Upper lobe of left lung (tissue), 6 donors: ENCODE data around the gene DUSP16. TPM values are rescaled to one million over a fixed set of nuclear protein-coding genes. Genes with fewer than 3 reads are reported as not detected.

Source experiments
- ATAC-seq, 2 donors: fragments of 200-7000 bp; cut with Tn5 transposase; one replicate each; pipeline ENCODE4 v1.9.1; 2022; ENCODE audit warnings: mild to moderate bottlenecking in 2 of 2, moderate library complexity in 2 of 2; ENCODE audit not compliant: low FRiP score in 2 of 2
- DNase-seq, 2 donors: peaks; one replicate each; pipeline ENCODE4 v3.0.0-alpha.2; 2019 to 2020
- H3K27ac ChIP-seq, 4 donors: fragments of 200-600 bp; sonication (generic); one replicate each; pipeline ENCODE4 v1.5.1; 2016 to 2019
- H3K27me3 ChIP-seq, 4 donors: fragments of 200-600 bp; sonication (generic); one replicate each; pipeline ENCODE4 v1.5.1; 2017 to 2019
- H3K36me3 ChIP-seq, 4 donors: fragments of 200-600 bp; sonication (generic); one replicate each; pipeline ENCODE4 v1.5.1; 2016 to 2019
- H3K4me1 ChIP-seq, 4 donors: fragments of 200-600 bp; sonication (generic); one replicate each; pipeline ENCODE4 v1.5.1; 2018 to 2019
- H3K4me3 ChIP-seq, 4 donors: fragments of 200-600 bp; sonication (generic); one replicate each; pipeline ENCODE4 v1.5.1; 2017 to 2019; ENCODE audit warnings: mild to moderate bottlenecking in 2 of 4, moderate library complexity in 1 of 4
- H3K9me3 ChIP-seq, 4 donors: fragments of 200-600 bp; sonication (generic); one replicate each; pipeline ENCODE4 v1.5.1; 2018 to 2019
- CTCF ChIP-seq, 6 experiments: fragments of 450-650 bp in 4 of 6; fragments of 200-600 bp in 2 of 6; sonication (generic) in 2 of 6; IDR thresholded peaks; one replicate each; pipeline ENCODE4 v1.5.1; 2016 to 2019; ENCODE audit warnings: antibody characterized with exemption in 6 of 6
- EP300 ChIP-seq, 4 donors: sonication (generic); formaldehyde crosslinking; IDR thresholded peaks; one replicate each; pipeline ENCODE4 v1.5.1; 2017; ENCODE audit warnings: antibody characterized with exemption in 4 of 4, control low read depth in 2 of 4
- POLR2A ChIP-seq, 4 donors: fragments of 450-650 bp; IDR thresholded peaks; one replicate each; pipeline ENCODE4 v1.5.1; 2016 to 2017; ENCODE audit warnings: antibody characterized with exemption in 4 of 4, mild to moderate bottlenecking in 2 of 4
- POLR2AphosphoS5 ChIP-seq, 2 donors: sonication (generic); formaldehyde crosslinking; IDR thresholded peaks; one replicate each; pipeline ENCODE4 v1.5.1; 2017; ENCODE audit warnings: antibody characterized with exemption in 2 of 2
- WGBS, 2 donors: methylation state at CpG; one replicate each; pipeline ENCODE4 v1.1.5; 2017 to 2018; 5-methylcytosine and 5-hydroxymethylcytosine counted together
- total RNA-seq, 6 donors: library from RNA; depleted of rRNA in 4 of 6; stranded (reverse); fragments of >200 nt in 4 of 6; gene quantifications; one replicate each; pipeline versions ENCODE4 v1.1.0 to v1.2.1, GENCODE V29; 2016 to 2021
- donor health status: DM: no; HTN: no; CAD: no; lungs with moderate emphysema.
- donor health status: DM: no; HTN: yes; CAD: no; lungs with severe emphysema.

Gene DUSP16
- total RNA-seq, 6 donors from 2014 or later: 23.7 to 51.6 (median 41.7) TPM

- Histone ChIP-seq H3K27ac (no peak overlapping the region), H3K27me3 (no peaks in the 10 kb centered on the region), H3K4me3 (no peak overlapping the region), H3K9me3 (no peaks in the 10 kb centered on the region), H3K36me3 (peaks cover 0 to 35% (median 2%) of the 10 kb centered on the region in 4 donors), H3K4me1 (peaks cover 8 to 20% (median 15%) of the 10 kb centered on the region in 4 donors)
- no peak for ATAC-seq
- WGBS, 2 donors: 96 to 98% methylated on average over 3 of the region's 3 CpGs
- DNase-seq: no peak
- TF ChIP-seq EP300 (IDR thresholded peaks at IDR 0.05) (no peak), POLR2A (IDR thresholded peaks at IDR 0.05) (no peak), CTCF (IDR thresholded peaks at IDR 0.05) (no peak)
Observed at GRCh38 chr12:12518464-12518845, 44.2 kb downstream of the DUSP16 start.

GRCh38 chr12:12513416-12514006, 49.2 kb downstream of the DUSP16 start:
- Histone ChIP-seq H3K4me1 (peaks cover 10 to 17% (median 11%) of the 10 kb centered on the region in 4 donors), H3K36me3 (peaks cover 0 to 17% (median 3%) of the 10 kb centered on the region in 4 donors), H3K4me3 (no peak overlapping the region), H3K9me3 (no peaks in the 10 kb centered on the region), H3K27ac (no peak overlapping the region), H3K27me3 (no peaks in the 10 kb centered on the region)
- 96 to 99% methylated on average over 3 of the region's 3 CpGs for WGBS, 2 donors
- TF ChIP-seq EP300 (IDR thresholded peaks at IDR 0.05) (no peak), CTCF (IDR thresholded peaks at IDR 0.05) (no peak), POLR2AphosphoS5 (IDR thresholded peaks at IDR 0.05) (no peak), POLR2A (IDR thresholded peaks at IDR 0.05) (no peak)
- DNase-seq (no peak), ATAC-seq (no peak)

- H3K27me3 ChIP-seq: no peaks in the 10 kb centered on the region
- no peak overlapping the region for H3K4me3 ChIP-seq
- peaks cover 0 to 5% (median 1%) of the 10 kb centered on the region in 4 donors for H3K36me3 ChIP-seq
- DNase-seq (no peak), ATAC-seq (no peak)
- H3K27ac ChIP-seq: no peak overlapping the region
- no peak for TF ChIP-seq POLR2AphosphoS5 (IDR thresholded peaks at IDR 0.05)
- no peak for TF ChIP-seq POLR2A (IDR thresholded peaks at IDR 0.05)
- TF ChIP-seq EP300 (IDR thresholded peaks at IDR 0.05): no peak
- no peak for TF ChIP-seq CTCF (IDR thresholded peaks at IDR 0.05)
- WGBS, 2 donors: 82 to 87% methylated on average over 5 of the region's 5 CpGs
- H3K9me3 ChIP-seq: no peaks in the 10 kb centered on the region
- H3K4me1 ChIP-seq: peaks cover 9 to 22% (median 18%) of the 10 kb centered on the region in 4 donors
Observed at GRCh38 chr12:12511895-12512711, 50.6 kb downstream of the DUSP16 start.

- Histone ChIP-seq H3K27ac (no peak overlapping the region), H3K4me3 (no peak overlapping the region), H3K27me3 (no peaks in the 10 kb centered on the region), H3K4me1 (peaks cover 18 to 31% (median 27%) of the 10 kb centered on the region in 4 donors), H3K9me3 (no peaks in the 10 kb centered on the region), H3K36me3 (peaks cover 0 to 3% (median 1%) of the 10 kb centered on the region in 4 donors)
- no peak for TF ChIP-seq CTCF (IDR thresholded peaks at IDR 0.05)
- TF ChIP-seq EP300 (IDR thresholded peaks at IDR 0.05): no peak
- TF ChIP-seq POLR2AphosphoS5 (IDR thresholded peaks at IDR 0.05): no peak
- TF ChIP-seq POLR2A (IDR thresholded peaks at IDR 0.05): no peak
- DNase-seq: no peak
- 64 to 66% methylated on average over 3 of the region's 3 CpGs for WGBS, 2 donors
- ATAC-seq: no peak
Observed at GRCh38 chr12:12511021-12511783, 51.5 kb downstream of the DUSP16 start.
